ENCODE data around the gene AP5M1.
"Not testable (repeated sequence)": the region's sequence is repeated elsewhere in the genome, so short reads cannot be mapped to it uniquely, and the experiment has no call there.

The AP5M1 gene

GRCh38 chr14:57290751-57291150 is 22.0 kb downstream of the AP5M1 start:
- in situ Hi-C loops (cut with HindIII; ENCODE audit: low sequenced_read_pairs) = no loop called here

- in situ Hi-C loops (cut with HindIII; ENCODE audit: low sequenced_read_pairs) = no loop called here
Measured at GRCh38 chr14:57291692-57292647, 23.2 kb downstream of the AP5M1 start.

- in situ Hi-C loops (cut with HindIII; ENCODE audit: low sequenced_read_pairs) = no loop called here
Measured at GRCh38 chr14:57293866-57294837, 25.4 kb downstream of the AP5M1 start.

- in situ Hi-C loops (cut with HindIII; ENCODE audit: low sequenced_read_pairs) = no loop called here
Measured at GRCh38 chr14:57295239-57295638, 26.5 kb downstream of the AP5M1 start.

- in situ Hi-C loops (cut with HindIII; ENCODE audit: low sequenced_read_pairs) = no loop called here
Measured at GRCh38 chr14:57297852-57298251, 29.1 kb downstream of the AP5M1 start.

GRCh38 chr14:57299511-57299910 is 30.7 kb downstream of the AP5M1 start:
- in situ Hi-C loops (cut with HindIII; ENCODE audit: low sequenced_read_pairs) = no loop called here

- in situ Hi-C loops (cut with HindIII; ENCODE audit: low sequenced_read_pairs) = no loop called here
Measured at GRCh38 chr14:57302883-57303282, 34.1 kb downstream of the AP5M1 start.

- in situ Hi-C loops (cut with HindIII; ENCODE audit: low sequenced_read_pairs) = loop anchor here (10.0 kb wide), 1 partner anchor 820 kb away; no protein-coding TSS in a partner anchor
Measured at GRCh38 chr14:57314396-57315089, 45.8 kb downstream of the AP5M1 start.

- in situ Hi-C loops (cut with HindIII; ENCODE audit: low sequenced_read_pairs) = loop anchor here (10.0 kb wide), 1 partner anchor 823 kb away; no protein-coding TSS in a partner anchor
Measured at GRCh38 chr14:57317248-57317833, 48.6 kb downstream of the AP5M1 start.

GRCh38 chr14:57319636-57320192 is 50.9 kb downstream of the AP5M1 start:
- in situ Hi-C loops (cut with HindIII; ENCODE audit: low sequenced_read_pairs) = loop anchor here (10.0 kb wide), 1 partner anchor 825 kb away; no protein-coding TSS in a partner anchor

GRCh38 chr14:57323721-57324120 is 55.0 kb downstream of the AP5M1 start:
- in situ Hi-C loops (cut with HindIII; ENCODE audit: low sequenced_read_pairs) = no loop called here

- in situ Hi-C loops (cut with HindIII; ENCODE audit: low sequenced_read_pairs) = no loop called here
Measured at GRCh38 chr14:57326253-57326652, 57.5 kb downstream of the AP5M1 start.

GRCh38 chr14:57329833-57330232 is 61.1 kb downstream of the AP5M1 start:
- in situ Hi-C loops (cut with HindIII; ENCODE audit: low sequenced_read_pairs) = no loop called here

- in situ Hi-C loops (cut with HindIII; ENCODE audit: low sequenced_read_pairs) = not testable (repeated sequence)
Measured at GRCh38 chr14:57332475-57332874, 63.7 kb downstream of the AP5M1 start.

- in situ Hi-C loops (cut with HindIII; ENCODE audit: low sequenced_read_pairs) = not testable (repeated sequence)
Measured at GRCh38 chr14:57333726-57334125, 65.0 kb downstream of the AP5M1 start.

GRCh38 chr14:57343545-57344297 is 75.0 kb downstream of the AP5M1 start:
- in situ Hi-C loops (cut with HindIII; ENCODE audit: low sequenced_read_pairs) = not testable (repeated sequence)

GRCh38 chr14:57345106-57345505 is 76.3 kb downstream of the AP5M1 start:
- in situ Hi-C loops (cut with HindIII; ENCODE audit: low sequenced_read_pairs) = no loop called here

GRCh38 chr14:57346741-57347140 is 78.0 kb downstream of the AP5M1 start:
- in situ Hi-C loops (cut with HindIII; ENCODE audit: low sequenced_read_pairs) = no loop called here
